HG02610 (cell line): ENCODE results near the gene DTNBP1.

Experiments
- ATAC-seq: cut with Tn5 transposase; IDR thresholded peaks from one replicate; pipeline ENCODE4 v1.9.1; 2021; ENCODE audit warnings: mild to moderate bottlenecking, moderate library complexity; ENCODE audit not compliant: unreplicated experiment

DTNBP1 gene

GRCh38 chr6:15517600-15517999 is 145.2 kb downstream of the DTNBP1 start:
- ATAC-seq, result no peak

- ATAC-seq, result no peak
Observed at GRCh38 chr6:15516923-15517560, 145.8 kb downstream of the DTNBP1 start.

- ATAC-seq, result no peak
Observed at GRCh38 chr6:15516378-15516777, 146.4 kb downstream of the DTNBP1 start.

- no peak for ATAC-seq
Observed at GRCh38 chr6:15515660-15516375, 147.0 kb downstream of the DTNBP1 start.

GRCh38 chr6:15515226-15515625 is 147.6 kb downstream of the DTNBP1 start:
- no peak for ATAC-seq

- ATAC-seq, result no peak
Observed at GRCh38 chr6:15513801-15514711, 148.8 kb downstream of the DTNBP1 start.

GRCh38 chr6:15513131-15513771 is 149.6 kb downstream of the DTNBP1 start:
- ATAC-seq, result no peak

- ATAC-seq, result no peak
Observed at GRCh38 chr6:15512721-15513120, 150.1 kb downstream of the DTNBP1 start.

- ATAC-seq, result no peak
Observed at GRCh38 chr6:15512126-15512525, 150.7 kb downstream of the DTNBP1 start.

- ATAC-seq, result no peak
Observed at GRCh38 chr6:15511248-15512125, 151.3 kb downstream of the DTNBP1 start.

- no peak for ATAC-seq
Observed at GRCh38 chr6:15510536-15511247, 152.1 kb downstream of the DTNBP1 start.

GRCh38 chr6:15510121-15510520 is 152.7 kb downstream of the DTNBP1 start:
- ATAC-seq, result no peak

- no peak for ATAC-seq
Observed at GRCh38 chr6:15509335-15509933, 153.4 kb downstream of the DTNBP1 start.

- ATAC-seq, result no peak
Observed at GRCh38 chr6:15508931-15509330, 153.9 kb downstream of the DTNBP1 start.

- ATAC-seq, result no peak
Observed at GRCh38 chr6:15508441-15508871, 154.4 kb downstream of the DTNBP1 start.

GRCh38 chr6:15507746-15508145 is 155.1 kb downstream of the DTNBP1 start:
- no peak for ATAC-seq

- ATAC-seq, result no peak
Observed at GRCh38 chr6:15507221-15507620, 155.6 kb downstream of the DTNBP1 start.

GRCh38 chr6:15506066-15506465 is 156.8 kb downstream of the DTNBP1 start:
- no peak for ATAC-seq

GRCh38 chr6:15505463-15505918 is 157.3 kb downstream of the DTNBP1 start:
- no peak for ATAC-seq
